H1 (cell line): ENCODE results near the gene IFNG-AS1. TPM values are rescaled to one million over a fixed set of nuclear protein-coding genes. Genes with fewer than 3 reads are reported as not detected.

Experiments used
- polyA plus RNA-seq, 7 experiments: library from polyadenylated mRNA; depleted of rRNA in 3 of 7; stranded (reverse) in 5 of 7; unstranded in 2 of 7; fragments of >200 nt in 5 of 7; fragments of 200-250 nt in 2 of 7; gene quantifications; 1 replicate in 5 of 7; 2 replicates in 1 of 7; 4 replicates in 1 of 7; pipeline versions ENCODE4 v1.2.1 to v1.2.3, GENCODE V29; 2011 to 2013; ENCODE audit warnings: missing spikeins in 2 of 7, mixed read lengths in 2 of 7
- small RNA-seq: library from polyadenylated mRNA; stranded (forward); fragments of <200 nt; extraction: miRNeasy Mini kit (QIAGEN cat#:217004); gene quantifications from one replicate; pipeline ENCODE3, GENCODE V24; 2013; ENCODE audit not compliant: insufficient read depth
- total RNA-seq: library from RNA; stranded (reverse); fragmentation: NEBNext Ultra II Directional; extraction: Animal tissue kit (Norgen Biotek cat#: 25700); gene quantifications from 2 replicates; pipeline ENCODE4 v1.2.1, GENCODE V29; 2021

Gene IFNG-AS1
- total and polyA plus RNA-seq, 2 of the 8 experiments (the other 6 are each of a cell fraction or from before 2014, with no cell fraction given) = not detected

Small RNA genes lying within 50 kb of the gene (small RNA-seq; reads per million reads assigned to genes)
- gene AC005294.1 (not detected), gene RPL39P28 (not detected)

Other genes with a start within 250 kb of the IFNG-AS1 start
- not detected in 2 replicates for gene IFNG, start 170.3 kb downstream of the IFNG-AS1 start, total RNA-seq
- gene IFNG, start 170.3 kb downstream of the IFNG-AS1 start, polyA plus RNA-seq (2011; rRNA removed) = not detected in 2 replicates
- not detected in 2 replicates for gene IL26, start 236.4 kb downstream of the IFNG-AS1 start, total RNA-seq
- gene IL26, start 236.4 kb downstream of the IFNG-AS1 start, polyA plus RNA-seq (2011; rRNA removed) = not detected in 2 replicates